WERI-Rb-1 (cell line): ENCODE measurements around the gene HHAT.
A peak's percentile ranks its signal among the peaks of the same experiment; 100 is the strongest.

Source experiments
- DNase-seq: peaks from one replicate; pipeline ENCODE4 v3.0.0-alpha.2; 2020
- H3K27ac ChIP-seq: fragments of 250-450 bp; sonication (Bioruptor Pico); 2 replicates; pipeline ENCODE4 v1.5.1; 2020; ENCODE audit warnings: mild to moderate bottlenecking, moderate library complexity
- H3K27me3 ChIP-seq: fragments of 250-450 bp; sonication (Bioruptor Pico); 2 replicates; pipeline ENCODE4 v1.5.1; 2021; ENCODE audit warnings: mild to moderate bottlenecking, low read depth, moderate library complexity; ENCODE audit not compliant: insufficient read depth, severe bottlenecking
- H3K36me3 ChIP-seq: fragments of 250-450 bp; sonication (Bioruptor Pico); 2 replicates; pipeline ENCODE4 v1.5.1; 2020; ENCODE audit warnings: mild to moderate bottlenecking, moderate library complexity
- H3K4me3 ChIP-seq: 2 replicates; pipeline ENCODE4 v1.5.1; 2011; ENCODE audit warnings: low read depth, mild to moderate bottlenecking, control low read depth, low read length
- H3K9me3 ChIP-seq: fragments of 250-450 bp; sonication (Bioruptor Pico); 2 replicates; pipeline ENCODE4 v1.5.1; 2021; ENCODE audit warnings: mild to moderate bottlenecking, moderate library complexity; ENCODE audit not compliant: severe bottlenecking
- TF ChIP-seq, protein P1 (sequence below): IDR thresholded peaks from 2 replicates; pipeline ENCODE4 v1.5.1; 2011; ENCODE audit warnings: low read depth, mild to moderate bottlenecking, control low read depth, inconsistent platforms, low read length

The HHAT gene

DNA sequence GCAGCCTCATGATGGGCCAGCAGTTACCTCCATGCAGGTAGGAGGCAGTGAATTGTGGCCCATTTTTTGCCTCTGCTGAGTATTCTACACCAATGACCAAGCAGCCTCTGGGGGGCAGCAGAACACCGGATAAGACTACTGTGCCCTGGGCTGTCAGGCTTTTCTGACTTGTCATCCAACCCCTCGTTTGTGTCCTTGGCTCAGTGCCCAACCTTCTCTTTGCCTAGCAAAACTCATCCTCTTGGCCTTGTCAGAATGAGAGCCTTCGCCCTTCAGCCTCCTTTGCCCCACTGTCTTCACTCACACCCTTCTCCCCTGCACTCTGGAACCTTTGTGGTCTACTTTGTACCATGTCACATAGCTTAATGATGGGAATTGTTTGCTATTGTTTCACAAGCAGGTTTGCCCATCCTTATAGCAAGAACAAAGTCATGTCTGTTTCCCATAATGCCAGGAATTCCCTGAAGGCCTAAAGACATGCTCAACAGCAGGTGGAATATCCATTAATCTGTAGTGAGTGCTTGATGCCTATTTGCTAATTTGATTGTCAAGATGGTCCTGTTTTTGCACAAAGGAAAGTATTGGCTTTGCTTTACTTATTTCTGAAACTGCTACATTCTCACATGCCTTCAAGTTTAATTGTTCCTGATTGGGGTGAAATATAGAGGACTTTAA is 255.9 kb downstream of the HHAT start:
- DNase-seq, result peak; percentile 93
- no peak overlapping the region for H3K27ac ChIP-seq
- no peaks in the 10 kb centered on the region for H3K9me3 ChIP-seq
- H3K4me3 ChIP-seq, result no peak overlapping the region
- TF ChIP-seq, protein P1, sequence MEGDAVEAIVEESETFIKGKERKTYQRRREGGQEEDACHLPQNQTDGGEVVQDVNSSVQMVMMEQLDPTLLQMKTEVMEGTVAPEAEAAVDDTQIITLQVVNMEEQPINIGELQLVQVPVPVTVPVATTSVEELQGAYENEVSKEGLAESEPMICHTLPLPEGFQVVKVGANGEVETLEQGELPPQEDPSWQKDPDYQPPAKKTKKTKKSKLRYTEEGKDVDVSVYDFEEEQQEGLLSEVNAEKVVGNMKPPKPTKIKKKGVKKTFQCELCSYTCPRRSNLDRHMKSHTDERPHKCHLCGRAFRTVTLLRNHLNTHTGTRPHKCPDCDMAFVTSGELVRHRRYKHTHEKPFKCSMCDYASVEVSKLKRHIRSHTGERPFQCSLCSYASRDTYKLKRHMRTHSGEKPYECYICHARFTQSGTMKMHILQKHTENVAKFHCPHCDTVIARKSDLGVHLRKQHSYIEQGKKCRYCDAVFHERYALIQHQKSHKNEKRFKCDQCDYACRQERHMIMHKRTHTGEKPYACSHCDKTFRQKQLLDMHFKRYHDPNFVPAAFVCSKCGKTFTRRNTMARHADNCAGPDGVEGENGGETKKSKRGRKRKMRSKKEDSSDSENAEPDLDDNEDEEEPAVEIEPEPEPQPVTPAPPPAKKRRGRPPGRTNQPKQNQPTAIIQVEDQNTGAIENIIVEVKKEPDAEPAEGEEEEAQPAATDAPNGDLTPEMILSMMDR, result peak; percentile 89
- H3K27me3 ChIP-seq, result no peaks in the 10 kb centered on the region
- H3K36me3 ChIP-seq, result no peaks in the 10 kb centered on the region

DNA sequence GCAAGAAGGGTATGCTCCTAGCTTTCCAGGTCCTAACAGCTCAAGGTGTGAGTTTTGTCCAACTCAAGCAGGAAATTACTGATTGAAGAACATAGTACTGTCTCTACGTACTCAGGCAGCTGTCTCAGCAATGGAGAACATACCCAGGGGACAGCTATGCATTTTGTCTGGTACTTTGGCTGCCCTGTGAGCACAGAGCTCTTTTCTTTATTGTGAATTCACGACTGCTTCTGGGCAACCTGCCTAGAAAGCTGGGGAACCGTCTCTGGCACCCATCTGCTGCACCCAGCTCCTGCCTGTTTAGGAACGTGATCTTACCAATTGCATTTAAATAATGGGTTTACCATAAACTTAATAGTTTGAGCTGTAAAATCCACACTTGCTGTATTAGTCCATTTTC is 258.1 kb downstream of the HHAT start:
- Histone ChIP-seq H3K4me3 (no peak overlapping the region), H3K27me3 (no peaks in the 10 kb centered on the region), H3K9me3 (no peaks in the 10 kb centered on the region), H3K36me3 (no peaks in the 10 kb centered on the region), H3K27ac (no peak overlapping the region)
- TF ChIP-seq, protein P1, result no peak
- DNase-seq, result no peak

- Histone ChIP-seq H3K36me3 (no peaks in the 10 kb centered on the region), H3K9me3 (no peaks in the 10 kb centered on the region), H3K27ac (no peak overlapping the region), H3K4me3 (no peak overlapping the region), H3K27me3 (no peaks in the 10 kb centered on the region)
- TF ChIP-seq, protein P1, result no peak
- no peak for DNase-seq
Measured at GRCh38 chr1:210587566-210587965, 258.9 kb downstream of the HHAT start.

DNA sequence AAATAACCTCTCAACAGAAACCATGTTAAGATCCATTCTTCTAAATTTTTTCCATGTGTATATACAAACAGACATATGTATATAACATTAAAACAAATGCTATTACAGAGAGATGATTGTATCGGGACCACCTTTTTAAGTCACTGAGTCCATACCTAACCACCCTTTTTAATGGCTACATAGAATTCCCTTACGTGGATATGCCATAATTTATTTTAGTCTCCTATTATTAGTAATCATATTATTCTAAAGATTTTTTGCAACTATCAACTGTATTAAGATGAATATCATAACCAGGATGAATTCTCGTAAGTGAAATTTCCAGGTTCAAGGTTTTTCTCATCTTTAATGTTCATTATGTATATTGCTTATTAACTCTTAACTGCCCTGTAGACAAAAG is 259.7 kb downstream of the HHAT start:
- DNase-seq, result no peak
- TF ChIP-seq, protein P1, result no peak
- H3K4me3 ChIP-seq, result no peak overlapping the region
- H3K27ac ChIP-seq, result no peak overlapping the region
- H3K9me3 ChIP-seq, result no peaks in the 10 kb centered on the region
- H3K27me3 ChIP-seq, result no peaks in the 10 kb centered on the region
- no peaks in the 10 kb centered on the region for H3K36me3 ChIP-seq

- TF ChIP-seq, protein P1, result no peak
- no peak for DNase-seq
- no peak overlapping the region for H3K27ac ChIP-seq
- no peaks in the 10 kb centered on the region for H3K9me3 ChIP-seq
- H3K27me3 ChIP-seq, result no peaks in the 10 kb centered on the region
- no peak overlapping the region for H3K4me3 ChIP-seq
- H3K36me3 ChIP-seq, result no peaks in the 10 kb centered on the region
Measured at GRCh38 chr1:210588946-210589345, 260.2 kb downstream of the HHAT start.

GRCh38 chr1:210591214-210591613 is 262.5 kb downstream of the HHAT start:
- Histone ChIP-seq H3K9me3 (no peaks in the 10 kb centered on the region), H3K27ac (no peak overlapping the region), H3K27me3 (no peaks in the 10 kb centered on the region), H3K36me3 (no peaks in the 10 kb centered on the region), H3K4me3 (no peak overlapping the region)
- no peak for DNase-seq
- TF ChIP-seq, protein P1, result no peak
